ENCODE data around the gene CNNM4.
A peak's percentile ranks its signal among the peaks of the same experiment; 100 is the strongest.
"Not testable (repeated sequence)": the region's sequence is repeated elsewhere in the genome, so short reads cannot be mapped to it uniquely, and the experiment has no call there.

CNNM4 gene

GRCh38 chr2:96801786-96802595 is 41.3 kb downstream of the CNNM4 start:
- ChIA-PET POLR2A (interaction anchor here (0.6 kb wide), 1 partner anchor 31 kb away, joined by 3 read pairs; no protein-coding TSS in a partner anchor), CTCF (interaction anchor here (0.8 to 5.3 kb wide), 21 partner anchors 8 to 90 kb away, joined by 3 to 53 read pairs (median 6); partner anchors contain the start of genes ANKRD39, CNNM3 and CNNM4)
- peak; percentile 77 for DNase-seq (ENCODE audit: extremely low spot score)
- TF ChIP-seq, protein P1, sequence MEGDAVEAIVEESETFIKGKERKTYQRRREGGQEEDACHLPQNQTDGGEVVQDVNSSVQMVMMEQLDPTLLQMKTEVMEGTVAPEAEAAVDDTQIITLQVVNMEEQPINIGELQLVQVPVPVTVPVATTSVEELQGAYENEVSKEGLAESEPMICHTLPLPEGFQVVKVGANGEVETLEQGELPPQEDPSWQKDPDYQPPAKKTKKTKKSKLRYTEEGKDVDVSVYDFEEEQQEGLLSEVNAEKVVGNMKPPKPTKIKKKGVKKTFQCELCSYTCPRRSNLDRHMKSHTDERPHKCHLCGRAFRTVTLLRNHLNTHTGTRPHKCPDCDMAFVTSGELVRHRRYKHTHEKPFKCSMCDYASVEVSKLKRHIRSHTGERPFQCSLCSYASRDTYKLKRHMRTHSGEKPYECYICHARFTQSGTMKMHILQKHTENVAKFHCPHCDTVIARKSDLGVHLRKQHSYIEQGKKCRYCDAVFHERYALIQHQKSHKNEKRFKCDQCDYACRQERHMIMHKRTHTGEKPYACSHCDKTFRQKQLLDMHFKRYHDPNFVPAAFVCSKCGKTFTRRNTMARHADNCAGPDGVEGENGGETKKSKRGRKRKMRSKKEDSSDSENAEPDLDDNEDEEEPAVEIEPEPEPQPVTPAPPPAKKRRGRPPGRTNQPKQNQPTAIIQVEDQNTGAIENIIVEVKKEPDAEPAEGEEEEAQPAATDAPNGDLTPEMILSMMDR (IDR thresholded peaks at IDR 0.05; ENCODE audit: control extremely low read depth, extremely low read depth, low read depth, missing control alignments) = no peak

GRCh38 chr2:96802721-96803120 is 42.0 kb downstream of the CNNM4 start:
- CTCF ChIA-PET = interaction anchor here (0.8 to 2.8 kb wide), 11 partner anchors 9 to 55 kb away, joined by 3 to 13 read pairs (median 4); partner anchors contain the start of genes ANKRD39, CNNM3 and CNNM4
- POLR2A ChIA-PET = no interaction called here
- DNase-seq (ENCODE audit: extremely low spot score) = no peak
- TF ChIP-seq, protein P1 (IDR thresholded peaks at IDR 0.05; ENCODE audit: control extremely low read depth, extremely low read depth, low read depth, missing control alignments) = no peak

GRCh38 chr2:96804986-96805385 is 44.3 kb downstream of the CNNM4 start:
- ChIA-PET POLR2A (no interaction called here), CTCF (interaction anchor here (0.6 to 1.2 kb wide), 2 partner anchors 8 to 53 kb away, joined by 3 read pairs; partner anchors contain the start of gene ANKRD39)
- TF ChIP-seq, protein P1 (IDR thresholded peaks at IDR 0.05; ENCODE audit: control extremely low read depth, extremely low read depth, low read depth, missing control alignments) = no peak
- no peak for DNase-seq (ENCODE audit: extremely low spot score)

GRCh38 chr2:96805946-96806345 is 45.2 kb downstream of the CNNM4 start:
- ChIA-PET POLR2A (interaction anchor here (0.7 kb wide), 1 partner anchor 44 kb away, joined by 3 read pairs; no protein-coding TSS in a partner anchor), CTCF (interaction anchor here (1.0 to 1.4 kb wide), 3 partner anchors 9 to 52 kb away, joined by 3 to 7 read pairs (median 3); partner anchors contain the start of gene ANKRD39)
- DNase-seq (ENCODE audit: extremely low spot score) = not testable (repeated sequence)

- TF ChIP-seq, protein P1 (IDR thresholded peaks at IDR 0.05; ENCODE audit: control extremely low read depth, extremely low read depth, low read depth, missing control alignments) = no peak
- CTCF ChIA-PET = interaction anchor here (1.0 to 1.4 kb wide), 2 partner anchors 10 to 20 kb away, joined by 3 to 7 read pairs; no protein-coding TSS in a partner anchor
- POLR2A ChIA-PET = interaction anchor here (0.7 kb wide), 1 partner anchor 45 kb away, joined by 3 read pairs; no protein-coding TSS in a partner anchor
- peak; percentile 54 for DNase-seq (ENCODE audit: extremely low spot score)
Measured at GRCh38 chr2:96806468-96807126, 45.9 kb downstream of the CNNM4 start.

DNA sequence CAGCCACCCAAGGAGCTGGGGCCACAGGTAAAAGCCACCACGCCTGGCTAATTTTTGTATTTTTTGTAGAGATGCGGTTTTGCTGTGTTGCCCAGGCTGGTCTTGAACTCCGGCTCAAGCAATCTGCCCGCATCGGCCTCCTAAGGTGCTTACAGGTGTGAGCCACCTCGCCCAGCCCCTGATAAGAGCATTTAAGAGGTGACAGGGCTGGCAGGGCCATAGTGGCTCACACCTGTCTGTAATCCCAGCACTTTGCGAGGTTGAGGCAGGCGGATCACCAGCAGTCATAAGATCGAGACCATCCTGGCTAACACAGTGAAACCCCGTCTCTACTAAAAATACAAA is 46.4 kb downstream of the CNNM4 start:
- DNase-seq (ENCODE audit: extremely low spot score) = no peak
- ChIA-PET POLR2A (no interaction called here), CTCF (interaction anchor here (1.0 to 1.4 kb wide), 2 partner anchors 10 to 20 kb away, joined by 3 to 7 read pairs; no protein-coding TSS in a partner anchor)
- TF ChIP-seq, protein P1 (IDR thresholded peaks at IDR 0.05; ENCODE audit: control extremely low read depth, extremely low read depth, low read depth, missing control alignments) = no peak

Measured in GM10248 (cell line).